HG03439 (cell line): ENCODE data around the gene HHAT.

ENCODE experiments used
- ATAC-seq: cut with Tn5 transposase; IDR thresholded peaks from one replicate; pipeline ENCODE4 v1.9.1; 2021; ENCODE audit warnings: mild to moderate bottlenecking, moderate library complexity; ENCODE audit not compliant: unreplicated experiment

HHAT gene

DNA sequence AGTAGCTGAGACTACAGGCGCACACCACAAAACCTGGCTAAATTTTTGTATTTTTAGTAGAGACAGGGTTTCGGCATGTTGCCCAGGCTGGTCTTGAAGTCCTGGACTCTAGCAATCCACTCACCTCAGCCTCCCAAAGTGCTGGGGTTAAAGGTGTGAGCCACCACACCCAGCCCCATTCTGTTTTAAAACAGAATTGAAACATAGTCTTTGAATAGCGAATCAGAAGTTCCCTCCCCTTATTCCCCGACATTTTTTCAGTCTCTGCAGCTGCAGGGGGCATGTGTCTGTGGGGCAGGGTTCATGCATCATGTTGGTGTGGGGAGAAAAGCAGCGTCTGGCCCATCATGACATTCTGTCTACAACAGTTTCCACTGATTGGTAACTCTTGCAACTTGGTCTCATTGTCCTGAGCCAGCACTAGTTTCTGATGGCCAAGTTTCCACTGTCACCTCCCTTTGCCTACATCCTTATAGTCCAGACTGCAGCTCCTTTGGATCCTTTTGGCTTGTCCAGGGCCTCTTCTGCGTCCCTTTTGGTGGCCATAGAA, 15.6 kb upstream of the HHAT start:
- ATAC-seq: no peak

DNA sequence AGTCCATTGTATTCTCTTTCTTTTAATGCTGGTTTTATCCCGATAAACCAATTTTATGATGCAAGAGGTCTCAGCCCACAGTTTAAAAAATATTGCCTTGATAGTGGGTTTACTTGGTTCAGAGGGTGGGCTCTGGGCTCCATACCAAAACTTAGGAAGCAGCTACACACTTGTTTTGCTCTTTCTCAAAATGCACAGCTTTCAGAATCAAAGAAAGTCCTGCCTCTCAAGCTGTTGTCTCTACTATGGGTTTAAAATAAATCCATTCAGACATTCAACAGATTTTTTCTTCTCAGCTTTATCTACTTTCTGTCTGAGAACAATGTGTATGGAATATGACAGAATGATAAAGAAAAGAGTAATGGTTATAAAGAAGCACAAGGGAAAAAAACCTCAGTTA, 14.8 kb upstream of the HHAT start:
- ATAC-seq: no peak

DNA sequence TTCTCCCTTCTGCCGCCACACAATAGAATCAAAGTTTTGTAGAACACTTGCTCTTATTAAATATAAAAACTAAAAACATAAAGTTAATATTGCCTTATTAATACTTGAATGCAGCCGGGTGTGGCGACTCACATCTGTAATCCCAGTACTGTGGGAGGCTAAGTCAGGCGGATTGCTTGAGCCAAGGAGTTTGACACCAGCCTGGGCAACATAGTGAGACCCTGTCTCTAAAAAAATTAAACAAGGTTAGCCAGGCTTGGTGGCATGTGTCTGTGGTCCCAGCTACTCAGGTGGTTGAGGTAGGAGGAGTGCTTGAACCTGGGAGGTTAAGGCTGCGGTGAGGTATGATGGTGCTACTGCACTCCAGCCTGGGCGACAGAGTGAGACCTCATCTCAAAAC, 13.2 kb upstream of the HHAT start:
- ATAC-seq: no peak

DNA sequence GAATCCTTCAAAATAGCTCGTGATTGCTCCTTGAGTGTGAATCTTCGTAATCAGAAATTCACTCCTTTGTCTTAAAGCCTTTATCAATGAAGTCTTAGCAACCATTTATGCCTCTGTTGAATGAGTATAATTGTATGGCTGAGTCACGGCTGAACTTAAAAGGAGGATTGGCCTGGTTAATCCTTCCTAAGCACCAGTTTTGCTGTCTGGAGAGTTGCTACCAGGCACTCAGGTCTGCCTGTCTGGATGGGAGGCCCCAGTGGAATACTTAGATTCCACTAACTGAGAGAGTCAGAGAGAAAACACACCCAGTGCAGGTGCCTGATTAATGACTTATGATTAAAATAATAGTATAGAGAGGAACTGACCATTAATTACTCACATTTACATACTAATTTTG, 7.6 kb upstream of the HHAT start:
- no peak for ATAC-seq

DNA sequence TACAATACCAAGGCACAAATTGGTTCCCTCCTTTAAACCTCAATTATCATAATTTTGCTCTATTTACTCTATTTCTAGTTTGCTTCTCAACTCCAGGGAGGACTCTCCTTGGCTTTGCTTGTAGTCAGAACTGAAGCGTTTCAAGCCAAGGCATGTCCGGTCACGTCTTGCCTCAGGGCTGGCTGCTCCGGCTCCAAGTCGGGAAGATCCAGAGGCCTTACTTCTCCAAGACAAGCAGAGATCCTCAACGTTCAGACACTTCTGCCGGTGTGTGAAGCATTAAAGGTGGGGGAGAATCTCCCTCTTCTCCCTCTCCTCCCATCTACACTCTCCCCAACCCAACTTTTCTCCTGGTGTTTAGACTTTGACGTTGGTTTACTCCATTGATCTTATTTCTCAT, 7.2 kb upstream of the HHAT start:
- ATAC-seq: no peak

DNA sequence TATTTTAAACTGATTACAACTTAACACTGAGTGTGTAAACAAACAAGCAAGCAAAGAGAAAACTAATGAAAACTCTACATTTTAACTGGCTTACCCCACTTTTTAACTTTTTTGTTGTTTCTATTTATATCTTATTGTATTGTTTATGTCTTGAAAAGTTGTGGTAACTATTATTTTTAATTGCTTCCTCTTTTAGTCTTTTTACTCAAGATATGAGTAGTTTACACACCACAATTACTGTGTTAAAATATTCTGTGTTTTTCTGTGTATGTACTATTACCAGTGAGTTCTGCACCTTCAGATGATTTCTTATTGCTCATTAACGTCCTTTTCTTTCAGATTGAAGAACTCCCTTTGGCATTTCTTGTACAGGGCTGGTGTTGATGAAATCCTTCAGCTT, 4.7 kb upstream of the HHAT start:
- no peak for ATAC-seq

DNA sequence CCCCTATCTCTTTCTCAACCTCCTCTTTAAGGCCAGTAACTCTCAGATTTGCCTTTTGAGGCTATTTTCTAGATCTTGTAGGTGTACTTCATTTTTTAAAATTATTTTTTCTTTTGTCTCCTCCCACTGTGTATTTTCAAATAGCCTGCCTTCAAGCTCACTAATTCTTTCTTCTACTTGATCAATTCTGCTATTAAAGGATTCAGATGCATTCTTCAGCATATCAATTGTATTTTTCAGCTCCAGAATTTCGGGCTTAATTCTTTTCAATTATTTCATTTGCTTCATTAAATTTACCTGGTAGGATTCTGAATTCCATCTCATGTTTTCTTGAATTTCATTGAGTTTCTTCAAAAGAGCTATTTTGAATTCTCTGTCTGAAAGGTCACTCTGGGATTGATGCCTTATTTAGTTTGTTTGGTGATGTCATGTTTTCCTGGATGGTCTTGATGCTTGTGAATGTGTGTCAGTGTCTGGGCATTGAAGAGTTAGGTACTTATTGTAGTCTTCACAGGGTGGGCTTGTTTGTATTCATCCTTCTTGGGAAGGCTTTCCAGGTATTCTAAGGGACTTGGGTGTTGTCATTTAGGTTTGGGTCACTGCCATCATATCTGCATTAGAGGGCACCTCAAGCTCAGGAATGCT, 3.6 kb upstream of the HHAT start:
- no peak for ATAC-seq

DNA sequence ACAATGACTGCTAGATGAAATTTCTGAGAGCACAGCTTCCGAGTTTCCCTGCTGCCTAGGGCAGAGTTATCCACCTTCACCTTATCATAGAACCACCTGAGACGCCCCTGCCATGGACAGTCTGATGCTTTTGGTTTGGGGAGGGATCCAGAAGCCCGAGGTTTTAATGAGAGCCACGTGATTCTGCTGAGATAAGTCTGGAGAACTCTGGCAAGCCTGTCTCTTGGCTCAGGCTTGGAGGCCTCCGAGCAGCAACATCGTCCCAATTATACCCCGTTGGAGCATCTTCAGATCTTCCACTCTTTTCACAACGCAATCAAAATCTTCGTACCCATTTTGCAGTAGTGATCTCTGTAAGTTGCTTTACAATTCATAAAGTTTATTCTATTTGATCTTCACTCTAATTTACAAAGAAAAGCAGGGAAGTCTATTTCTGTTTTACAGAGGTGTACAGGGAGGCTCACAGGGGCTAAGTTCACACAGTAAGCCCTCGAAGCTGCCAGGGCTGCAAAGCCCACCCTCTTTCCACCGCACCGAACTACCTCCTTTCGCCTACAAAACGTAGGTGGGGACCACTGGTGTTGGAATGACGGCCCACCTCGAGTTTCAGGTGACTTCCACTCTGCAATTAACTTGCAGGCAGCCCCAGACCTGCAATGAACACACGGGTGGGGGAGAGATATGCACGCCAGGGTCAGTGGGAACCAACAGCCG, 513 bp upstream of the HHAT start:
- ATAC-seq: no peak

DNA sequence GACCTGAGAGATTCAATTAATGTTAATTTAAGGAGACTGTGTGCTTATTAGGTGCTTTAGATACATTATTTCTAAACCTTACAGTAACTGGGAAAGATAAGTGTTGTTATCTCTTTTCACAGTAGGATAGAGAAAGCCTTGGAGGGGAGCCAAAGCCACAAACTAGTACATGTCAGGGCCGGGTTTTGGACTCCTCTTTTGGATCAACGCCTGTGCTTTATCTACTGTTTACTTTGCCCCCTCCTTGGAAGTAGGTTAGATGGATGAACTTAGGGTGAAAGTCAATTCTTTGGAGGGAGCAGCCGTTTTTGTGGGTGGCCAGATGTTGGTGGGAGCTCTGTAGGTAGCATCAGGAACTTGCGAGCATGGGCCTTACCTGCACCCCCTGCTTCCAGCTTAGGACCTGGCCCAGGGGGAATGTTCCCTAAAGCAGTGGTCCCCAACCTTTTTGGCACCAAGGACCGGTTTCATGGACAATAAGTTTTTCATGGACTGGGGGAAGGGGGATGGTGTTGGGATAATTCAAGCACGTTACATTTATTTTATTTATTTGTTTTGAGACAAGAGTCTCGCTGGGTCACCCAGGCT, 1.7 kb downstream of the HHAT start:
- ATAC-seq: no peak

DNA sequence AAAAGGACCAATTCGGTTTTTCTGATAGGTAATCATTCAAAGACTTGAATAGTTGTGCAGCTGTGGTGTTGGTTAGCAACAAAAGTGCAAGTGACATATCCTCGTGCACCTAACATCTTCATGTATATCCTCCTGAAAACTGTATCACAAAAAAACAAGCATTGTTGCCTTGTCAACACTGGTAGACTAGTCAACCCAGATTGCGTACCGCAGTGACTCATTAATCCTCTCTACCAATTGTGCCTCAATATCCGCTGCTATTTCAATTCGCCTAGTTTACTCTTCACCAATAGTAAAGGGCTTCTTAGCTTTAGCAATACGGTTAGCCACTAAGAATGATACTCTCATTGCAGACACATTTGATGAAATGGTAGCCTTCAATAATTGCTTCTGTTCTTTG, 3.5 kb downstream of the HHAT start:
- no peak for ATAC-seq

DNA sequence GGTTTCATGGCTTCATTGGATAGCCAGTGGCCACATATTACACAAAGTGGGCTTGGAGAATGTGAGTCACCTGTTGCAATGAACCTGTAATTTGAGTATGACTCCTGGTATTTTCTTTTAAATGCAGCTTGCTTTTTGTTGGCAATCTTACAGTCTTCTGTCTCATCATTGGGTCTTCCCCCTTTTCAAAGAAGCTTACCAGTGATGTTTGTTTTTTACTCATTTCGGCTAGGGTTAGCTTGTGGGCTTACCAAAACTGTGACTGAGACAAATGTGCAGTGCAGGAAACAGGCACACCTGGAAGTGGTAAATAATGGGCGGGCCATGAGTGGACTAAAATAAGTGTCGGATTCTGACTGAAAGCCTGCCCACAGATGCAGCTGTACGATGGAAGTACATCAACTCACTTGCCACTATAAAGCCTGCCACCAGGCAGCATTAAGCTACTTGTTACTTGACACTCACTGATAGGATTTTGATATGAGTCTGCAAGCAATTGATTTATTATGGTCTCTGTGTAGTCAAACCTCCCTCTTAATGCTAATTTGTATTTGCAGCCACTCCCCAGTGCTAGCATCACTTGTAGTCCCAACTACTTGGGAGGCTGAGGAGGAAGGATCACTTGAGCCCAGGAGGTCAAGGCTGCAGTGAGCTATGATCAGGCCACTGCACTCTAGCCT, 4.2 kb downstream of the HHAT start:
- ATAC-seq: peak; percentile 91

DNA sequence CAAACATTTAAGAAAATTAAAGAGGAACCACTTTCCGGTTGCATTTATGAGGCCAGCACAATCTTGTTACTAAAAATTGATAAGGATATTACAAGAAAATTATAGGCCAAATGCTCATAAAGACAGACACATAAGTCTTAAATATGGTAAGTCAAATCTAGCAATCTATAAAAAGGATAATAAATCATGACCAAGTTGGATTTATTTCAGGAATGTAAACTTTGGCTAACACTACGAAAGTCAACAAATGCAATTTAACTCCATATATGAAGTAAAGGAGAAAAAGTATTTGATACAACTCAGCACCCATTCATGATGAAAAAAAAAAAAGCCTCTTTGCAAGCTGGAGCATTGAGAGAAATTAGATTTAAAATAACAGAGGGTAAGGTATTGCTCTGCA, 6.3 kb downstream of the HHAT start:
- no peak for ATAC-seq

DNA sequence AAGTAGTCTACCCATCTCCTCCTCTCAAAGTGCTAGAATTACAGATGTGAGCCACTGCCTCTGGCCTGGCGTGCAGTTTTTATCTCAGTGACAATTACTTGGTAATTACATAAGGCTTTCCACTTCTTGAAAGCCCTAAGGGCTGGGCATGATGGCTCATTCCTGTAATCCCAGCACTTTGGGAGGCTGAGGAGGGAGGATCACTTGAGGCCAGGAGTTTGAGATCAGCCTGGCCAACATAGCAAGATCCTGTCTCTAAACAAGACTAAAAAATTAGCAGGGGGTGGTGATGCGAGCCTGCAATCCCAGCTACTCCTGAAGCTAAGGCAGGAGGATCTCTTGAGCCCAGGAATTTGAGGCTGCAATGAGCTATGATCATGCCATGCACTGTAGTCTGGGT, 7.7 kb downstream of the HHAT start:
- no peak for ATAC-seq

DNA sequence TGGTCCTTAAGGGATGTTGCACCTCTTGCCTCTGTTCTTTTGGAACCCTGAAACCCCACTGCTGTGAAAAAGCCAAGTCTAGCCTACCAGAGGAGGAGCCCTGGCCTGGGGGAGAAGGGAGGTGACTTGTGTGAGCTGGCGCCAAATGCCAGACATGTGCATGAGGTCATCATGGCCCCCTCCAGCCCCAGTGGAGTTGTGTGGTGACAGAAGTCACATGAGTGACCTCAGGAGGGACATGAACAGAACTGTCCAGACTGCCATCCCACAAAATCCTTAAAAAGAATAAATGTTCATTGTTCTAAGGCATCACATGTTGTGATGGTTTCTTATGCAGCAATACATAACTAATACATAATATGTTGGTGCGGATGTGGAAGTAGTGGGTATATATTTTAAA, 10.8 kb downstream of the HHAT start:
- no peak for ATAC-seq

DNA sequence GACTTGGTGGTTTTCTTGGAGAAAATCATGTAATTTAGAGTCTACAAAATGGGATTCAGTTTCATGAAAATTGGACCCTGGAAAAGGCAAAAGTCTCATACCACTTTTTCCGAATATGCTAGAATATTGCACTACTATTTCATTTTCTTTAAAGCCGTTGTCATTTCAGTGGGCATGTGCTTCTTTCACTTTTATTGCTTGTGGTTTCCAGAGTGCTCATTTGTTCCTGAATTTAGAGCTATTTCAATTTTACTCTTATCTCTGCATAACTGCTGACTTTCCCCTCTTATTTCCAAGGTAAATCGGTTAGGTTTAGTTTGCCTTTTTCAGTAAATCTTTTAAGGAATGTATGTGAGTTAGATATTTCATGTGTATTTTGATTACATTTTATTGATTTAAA, 11.6 kb downstream of the HHAT start:
- ATAC-seq: no peak

DNA sequence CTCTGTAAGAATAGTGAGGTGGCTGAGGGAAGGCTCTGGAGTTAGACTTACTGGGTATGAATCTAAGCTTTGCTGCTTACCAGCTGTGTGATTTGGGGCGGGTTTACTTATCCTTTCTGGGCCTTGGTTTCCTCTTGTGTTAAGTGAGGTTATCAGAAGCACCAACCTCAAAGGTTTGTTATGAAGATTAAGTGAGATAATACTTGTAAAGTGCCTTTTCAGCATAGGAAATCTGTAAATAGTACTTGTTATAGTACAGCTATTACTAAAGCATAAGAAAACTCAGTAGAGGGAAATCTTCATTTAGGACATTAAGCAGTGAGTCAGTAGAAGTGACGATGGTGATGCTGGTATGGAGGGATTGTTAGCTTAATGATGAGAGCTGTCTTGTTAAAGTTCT, 12.1 kb downstream of the HHAT start:
- no peak for ATAC-seq

DNA sequence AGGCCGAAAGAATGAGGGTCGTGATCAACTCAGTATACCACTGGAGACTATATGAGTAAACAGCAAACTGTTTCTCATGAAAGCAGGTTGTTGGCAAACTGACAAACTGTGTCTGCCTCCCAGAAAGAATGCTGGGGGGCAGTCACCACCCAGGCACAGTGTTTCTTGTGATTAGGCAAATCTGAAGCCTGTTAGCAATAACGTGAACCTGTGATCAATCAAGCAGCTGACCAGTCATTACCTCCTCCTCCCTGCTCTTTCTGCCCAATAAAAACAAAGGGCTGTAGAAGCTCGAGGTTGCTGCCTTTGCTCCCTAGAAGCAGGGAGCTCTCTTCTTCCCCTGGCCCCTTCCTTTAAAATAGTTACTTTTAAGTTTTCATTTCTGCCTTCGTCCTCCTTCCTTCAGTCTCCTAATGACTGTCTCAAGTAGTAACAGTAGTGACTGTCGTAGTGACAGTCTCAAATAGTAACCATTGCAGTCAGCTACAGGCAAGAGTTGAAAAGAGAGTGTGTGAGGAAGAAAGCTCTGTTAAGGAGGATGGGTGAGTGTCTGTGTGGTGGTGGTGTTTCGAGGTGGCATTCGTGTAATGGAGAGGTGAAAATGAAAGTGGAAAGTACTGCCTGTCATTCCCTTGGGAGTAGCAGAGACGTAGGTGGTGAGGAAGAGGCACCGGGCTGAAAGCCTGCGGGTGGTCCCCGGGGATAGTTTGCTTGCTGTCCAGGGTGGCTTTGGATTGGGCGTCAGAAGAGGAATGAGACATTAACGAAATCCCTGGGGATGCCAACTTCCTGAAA, 14.5 kb downstream of the HHAT start:
- peak; percentile 46 for ATAC-seq

DNA sequence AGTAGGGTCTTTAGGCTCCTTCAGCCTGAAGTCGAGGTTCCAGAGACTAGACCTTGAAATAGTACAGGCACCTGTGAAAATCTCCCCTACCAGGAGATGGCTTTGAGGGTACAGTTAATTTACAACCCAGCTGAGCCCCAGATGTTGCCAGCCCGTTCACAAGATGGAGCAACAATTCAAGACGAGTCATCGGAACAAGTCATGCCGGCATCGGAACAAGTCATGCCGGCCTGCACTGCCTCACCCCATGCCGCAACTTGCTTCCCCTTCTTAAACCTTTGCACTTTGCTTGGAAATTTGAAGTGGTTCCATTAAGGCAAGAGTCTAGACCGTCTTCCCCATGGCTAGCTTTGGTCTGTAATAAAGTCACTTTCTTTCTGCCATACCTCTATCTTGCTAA, 16.0 kb downstream of the HHAT start:
- no peak for ATAC-seq

DNA sequence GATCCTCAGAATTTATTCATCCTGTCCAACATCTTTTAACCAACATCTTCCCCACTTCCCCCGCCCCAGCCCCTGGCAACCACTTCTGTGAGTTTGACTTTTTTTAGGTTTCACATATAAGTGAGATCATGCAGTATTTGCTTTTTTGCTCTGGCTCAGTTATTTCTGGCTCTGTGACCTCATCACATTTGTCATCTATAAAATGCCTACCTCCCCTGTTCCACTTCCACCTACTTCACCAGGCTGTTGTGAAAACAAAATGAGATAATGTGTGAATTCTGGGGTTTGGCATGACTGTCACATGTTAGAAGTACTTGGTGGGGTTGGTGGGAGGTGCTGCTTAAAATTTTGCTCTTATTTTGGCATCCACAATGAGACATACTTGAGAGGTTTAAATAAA, 18.4 kb downstream of the HHAT start:
- peak; percentile 53 for ATAC-seq

DNA sequence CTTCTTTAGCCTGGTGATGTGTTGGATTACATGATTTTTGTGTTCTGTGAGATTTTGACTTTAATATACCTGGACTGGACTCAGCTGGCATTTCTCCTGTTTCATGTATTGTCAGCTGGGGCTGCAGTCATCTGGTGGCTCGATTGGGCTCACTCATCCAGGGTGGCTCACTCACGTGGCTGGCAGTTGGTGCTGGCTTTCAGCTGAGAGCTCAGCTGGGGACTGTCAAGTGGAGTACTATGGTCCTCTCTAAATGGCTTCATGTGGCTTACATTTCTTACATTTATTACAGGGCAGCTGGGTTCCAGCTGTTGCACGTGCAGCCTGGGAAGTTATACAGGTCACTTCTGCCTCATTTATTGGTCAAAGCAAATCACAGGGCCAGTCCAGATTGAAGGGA, 22.8 kb downstream of the HHAT start:
- ATAC-seq: no peak

DNA sequence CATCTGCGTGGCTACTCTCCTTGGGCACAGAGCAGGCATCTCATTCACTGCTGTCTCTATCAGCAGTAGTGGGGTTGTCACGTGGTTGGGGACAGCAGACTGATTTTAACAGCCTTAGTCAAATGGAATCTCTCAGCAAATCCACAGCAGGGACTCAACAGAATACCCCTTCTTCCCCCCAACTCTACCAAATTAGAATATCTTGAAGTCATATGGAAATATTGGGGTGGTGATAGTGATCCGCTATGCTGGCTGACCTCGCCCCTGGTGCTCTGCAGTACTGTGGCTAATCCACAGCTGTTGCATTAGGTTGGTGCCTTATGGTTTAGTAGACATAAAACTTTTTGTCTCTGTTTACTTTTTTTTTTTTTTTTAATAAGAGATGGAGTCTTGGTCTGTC, 23.9 kb downstream of the HHAT start:
- no peak for ATAC-seq
